DOHH2 (cell line): ENCODE results near the gene KIF1A.

Experiments
- CTCF ChIP-seq: fragments of 200-600 bp; sonication (generic); IDR thresholded peaks from one replicate; pipeline ENCODE4 v1.5.1; 2014; ENCODE audit warnings: antibody characterized with exemption, mild to moderate bottlenecking, low read depth, low read length; ENCODE audit not compliant: poor library complexity, severe bottlenecking
- EZH2phosphoT487 ChIP-seq: fragments of 200-600 bp; sonication (generic); IDR thresholded peaks from 2 replicates; pipeline ENCODE4 v1.6.1; 2017; ENCODE audit warnings: borderline replicate concordance, mild to moderate bottlenecking, antibody characterized with exemption, low read length, moderate library complexity, mixed read lengths

DNA sequence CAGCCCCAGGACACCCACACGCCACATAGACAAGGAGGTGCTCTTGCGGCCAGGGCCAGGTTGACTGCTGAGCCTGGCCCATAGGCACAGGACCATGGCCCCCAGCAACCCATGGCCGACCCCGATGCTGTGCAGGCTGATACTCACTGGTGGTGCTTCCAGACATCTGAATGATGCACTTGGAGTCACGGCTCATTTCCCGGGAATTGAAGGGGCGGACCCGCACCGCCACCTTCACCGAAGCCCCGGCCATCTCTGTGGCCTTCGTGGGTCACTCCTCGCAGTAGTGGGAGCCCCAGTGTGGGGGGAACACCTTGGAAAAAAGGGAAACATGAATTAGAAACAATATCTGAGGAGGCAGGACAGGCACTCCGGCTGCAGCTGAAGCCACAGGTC lies 22.5 kb downstream of the KIF1A start:
- TF ChIP-seq CTCF: no peak
- TF ChIP-seq EZH2phosphoT487: no peak
